Small intestine (tissue), 7 donors: ENCODE measurements around the gene CFAP57. TPM values are rescaled to one million over a fixed set of nuclear protein-coding genes. Genes with fewer than 3 reads are reported as not detected.
A peak's percentile ranks its signal among the peaks of the same experiment; 100 is the strongest.

Experiments used
- DNase-seq, 2 donors: peaks; one replicate each; pipeline versions ENCODE4 v3.0.0 to v3.0.0-alpha.2; 2013
- FAIRE-seq: peaks from 2 replicates; lab custom pipeline; 2012; peaks lifted over from hg19 to GRCh38; lab: Jason Lieb, UNC
- H3K27ac ChIP-seq, 3 donors: one replicate each; pipeline ENCODE4 v1.5.1; 2013; ENCODE audit warnings: low read length in 2 of 3, mild to moderate bottlenecking in 2 of 3, control low read depth in 1 of 3, inconsistent platforms in 1 of 3, low read depth in 1 of 3, moderate library complexity in 1 of 3
- H3K27me3 ChIP-seq, 3 donors: one replicate each; pipeline ENCODE4 v1.6.1; 2013; ENCODE audit warnings: low read length in 3 of 3, inconsistent platforms in 1 of 3; ENCODE audit not compliant: control insufficient read depth in 3 of 3, insufficient read depth in 3 of 3
- H3K36me3 ChIP-seq, 3 donors: one replicate each; pipeline ENCODE4 v1.6.1; 2013; ENCODE audit warnings: low read length in 3 of 3, inconsistent platforms in 1 of 3, low read depth in 1 of 3, mild to moderate bottlenecking in 1 of 3, moderate library complexity in 1 of 3; ENCODE audit not compliant: control insufficient read depth in 3 of 3, insufficient read depth in 2 of 3
- H3K4me1 ChIP-seq, 3 donors: one replicate each; pipeline ENCODE4 v1.6.1; 2013; ENCODE audit warnings: low read length in 2 of 3, inconsistent platforms in 1 of 3, low read depth in 1 of 3, mild to moderate bottlenecking in 1 of 3, moderate library complexity in 1 of 3; ENCODE audit not compliant: control insufficient read depth in 3 of 3, insufficient read depth in 2 of 3
- H3K4me3 ChIP-seq, 3 donors: one replicate each; pipeline ENCODE4 v1.5.1; 2013; ENCODE audit warnings: low read length in 3 of 3, control low read depth in 1 of 3, inconsistent platforms in 1 of 3, low read depth in 1 of 3, mild to moderate bottlenecking in 1 of 3, moderate library complexity in 1 of 3
- H3K9me3 ChIP-seq, 2 donors: one replicate each; pipeline ENCODE4 v1.6.1; 2013; ENCODE audit warnings: low read depth in 1 of 2, low read length in 1 of 2; ENCODE audit not compliant: control insufficient read depth in 2 of 2, insufficient read depth in 1 of 2
- WGBS, 3 donors: extraction: QIAGEN DNeasy Blood & Tissue Kit; methylation state at CpG; one replicate each; pipeline ENCODE4 v1.1.7; 2013; 5-methylcytosine and 5-hydroxymethylcytosine counted together
- polyA plus RNA-seq, 4 donors: library from polyadenylated mRNA; stranded (reverse) in 3 of 4; unstranded in 1 of 4; fragments of 200-250 nt in 3 of 4; fragments of 120-200 nt in 1 of 4; gene quantifications; one replicate each; pipeline versions ENCODE4 v1.2.1 to v1.2.3, GENCODE V29; 2013
- donor health status: healthy with polysubstance abuse.
- donor health status: control.
- donor health status: control.
- donor health status: Bipolar disorder and iron deficiency.
- donor health status: healthy.

Gene CFAP57
- polyA plus RNA-seq, 4 donors: 0.03 to 0.31 TPM; not detected in 2

- 94 to 100% (median 96%) methylated on average over 1 of the region's 1 CpG for WGBS, 3 donors
- no peaks in the 10 kb centered on the region for H3K4me1 ChIP-seq
- no peak overlapping the region for H3K4me3 ChIP-seq
- DNase-seq (no peak), FAIRE-seq (no peak)
- peaks cover 0 to 3% (median 0%) of the 10 kb centered on the region in 3 donors for H3K27me3 ChIP-seq
- no peaks in the 10 kb centered on the region for H3K9me3 ChIP-seq
- H3K36me3 ChIP-seq: no peaks in the 10 kb centered on the region
- peak overlapping the region in 1 of 3 donors; percentile 14 for H3K27ac ChIP-seq
Measured at GRCh38 chr1:43221797-43222196, 49.7 kb downstream of the CFAP57 start.

GRCh38 chr1:43222879-43223278, 50.7 kb downstream of the CFAP57 start:
- H3K4me1 ChIP-seq: peaks cover 0 to 3% (median 0%) of the 10 kb centered on the region in 3 donors
- 73 to 84% (median 75%) methylated on average over 9 of the region's 9 CpGs for WGBS, 3 donors
- H3K27ac ChIP-seq: no peak overlapping the region
- FAIRE-seq (no peak), DNase-seq (no peak)
- no peaks in the 10 kb centered on the region for H3K9me3 ChIP-seq
- no peak overlapping the region for H3K4me3 ChIP-seq
- H3K27me3 ChIP-seq: peaks cover 0 to 3% (median 0%) of the 10 kb centered on the region in 3 donors
- no peaks in the 10 kb centered on the region for H3K36me3 ChIP-seq

DNA sequence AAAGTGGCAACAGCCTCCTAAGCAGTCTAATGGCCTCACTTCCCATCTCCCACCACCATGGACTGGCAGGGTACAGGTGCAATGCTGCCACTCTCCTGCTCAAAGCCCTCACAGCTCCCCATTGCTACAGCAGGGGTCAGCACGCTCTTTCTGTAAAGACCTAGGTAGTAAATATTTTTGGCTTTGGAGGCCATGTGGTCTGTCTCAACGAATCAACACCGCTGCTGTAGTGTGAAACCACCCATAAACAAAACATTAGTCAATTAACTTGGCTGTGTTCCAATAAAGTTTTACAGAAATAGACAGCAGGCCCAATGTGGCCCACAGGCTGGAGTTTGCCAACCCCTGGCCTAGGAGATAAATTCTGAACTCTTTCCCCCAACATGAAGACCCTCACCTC, 53.0 kb downstream of the CFAP57 start:
- DNase-seq: no peak
- Histone ChIP-seq H3K9me3 (no peaks in the 10 kb centered on the region), H3K27ac (no peak overlapping the region), H3K4me1 (peaks cover 0 to 3% (median 0%) of the 10 kb centered on the region in 3 donors), H3K27me3 (peaks cover 0 to 3% (median 0%) of the 10 kb centered on the region in 3 donors), H3K36me3 (no peaks in the 10 kb centered on the region), H3K4me3 (no peak overlapping the region)
- 42 to 59% (median 51%) methylated on average over 3 of the region's 3 CpGs for WGBS, 3 donors
- no peak for FAIRE-seq

DNA sequence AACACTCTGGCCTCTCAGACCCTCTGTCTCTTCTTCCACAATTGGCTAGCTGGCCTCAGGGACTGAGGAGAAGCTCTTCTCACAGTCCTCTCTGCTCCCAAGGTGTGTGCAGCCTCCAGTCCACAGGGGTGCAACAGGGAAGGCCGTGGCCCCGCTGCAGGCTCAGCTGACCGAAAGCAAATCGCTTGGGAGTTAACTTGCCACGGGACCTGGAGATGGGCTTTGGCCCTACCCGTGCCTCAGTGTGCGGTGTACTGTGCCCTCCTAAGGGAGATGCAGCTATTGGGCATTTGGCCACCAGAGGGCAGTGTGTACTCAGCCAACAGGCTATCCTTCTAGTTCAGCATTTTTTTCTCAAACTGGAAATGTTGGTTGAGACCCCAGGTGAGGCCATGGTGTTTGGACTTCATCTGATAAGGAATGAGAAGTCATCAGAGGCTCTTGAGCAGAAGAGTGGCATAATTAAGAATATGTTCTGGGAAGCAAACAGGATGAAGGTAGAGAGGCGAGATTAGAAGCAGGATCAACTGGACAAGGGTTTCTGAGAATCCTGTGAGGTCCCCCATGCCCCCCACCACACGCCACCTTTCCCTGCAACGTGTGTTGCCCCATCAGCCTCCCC, 55.1 kb downstream of the CFAP57 start:
- peaks cover 0 to 3% (median 0%) of the 10 kb centered on the region in 3 donors for H3K4me1 ChIP-seq
- DNase-seq (peak; percentile 68 to 86), FAIRE-seq (no peak)
- H3K27me3 ChIP-seq: no peaks in the 10 kb centered on the region
- 14 to 21% (median 19%) methylated on average over 10 of the region's 10 CpGs for WGBS, 3 donors
- no peaks in the 10 kb centered on the region for H3K36me3 ChIP-seq
- H3K4me3 ChIP-seq: no peak overlapping the region
- no peak overlapping the region for H3K27ac ChIP-seq
- H3K9me3 ChIP-seq: no peaks in the 10 kb centered on the region

GRCh38 chr1:43229826-43230780, 58.0 kb downstream of the CFAP57 start:
- peaks cover 0 to 7% (median 0%) of the 10 kb centered on the region in 3 donors for H3K4me1 ChIP-seq
- no peak for DNase-seq
- FAIRE-seq: no peak
- no peaks in the 10 kb centered on the region for H3K36me3 ChIP-seq
- H3K9me3 ChIP-seq: no peaks in the 10 kb centered on the region
- H3K27me3 ChIP-seq: no peaks in the 10 kb centered on the region
- H3K27ac ChIP-seq: no peak overlapping the region
- no peak overlapping the region for H3K4me3 ChIP-seq
- 80 to 87% (median 84%) methylated on average over 6 of the region's 6 CpGs for WGBS, 3 donors

DNA sequence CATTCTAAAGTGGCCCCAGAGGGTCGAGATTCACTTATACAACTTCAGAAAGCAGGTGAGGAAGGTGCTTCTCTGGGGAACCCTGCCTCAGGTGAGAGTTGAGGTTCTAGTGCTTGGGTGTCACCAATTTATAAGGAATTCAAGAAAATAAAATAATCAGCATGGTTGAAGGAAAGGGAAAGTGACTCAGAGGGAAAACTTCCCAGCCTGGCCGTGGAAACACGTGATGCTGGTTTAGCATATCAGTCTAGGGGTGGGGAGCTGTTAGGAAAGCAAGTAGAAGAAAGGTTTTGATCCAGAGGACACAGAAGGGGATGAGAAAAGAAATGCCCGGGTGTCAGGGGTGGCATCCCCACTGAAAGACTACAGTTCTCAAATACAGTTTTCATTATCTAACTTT, 59.9 kb downstream of the CFAP57 start:
- Histone ChIP-seq H3K27me3 (no peaks in the 10 kb centered on the region), H3K27ac (no peak overlapping the region), H3K9me3 (no peaks in the 10 kb centered on the region), H3K36me3 (no peaks in the 10 kb centered on the region), H3K4me3 (no peak overlapping the region), H3K4me1 (peaks cover 0 to 7% (median 0%) of the 10 kb centered on the region in 3 donors)
- DNase-seq (no peak), FAIRE-seq (no peak)
- WGBS, 3 donors: 40 to 60% (median 40%) methylated on average over 4 of the region's 4 CpGs

GRCh38 chr1:43232482-43232881, 60.4 kb downstream of the CFAP57 start:
- FAIRE-seq: no peak
- no peak for DNase-seq
- no peaks in the 10 kb centered on the region for H3K9me3 ChIP-seq
- no peak overlapping the region for H3K4me3 ChIP-seq
- H3K36me3 ChIP-seq: no peaks in the 10 kb centered on the region
- WGBS, 3 donors: 87 to 96% (median 91%) methylated on average over 4 of the region's 4 CpGs
- H3K4me1 ChIP-seq: peaks cover 0 to 5% (median 0%) of the 10 kb centered on the region in 3 donors
- H3K27ac ChIP-seq: no peak overlapping the region
- H3K27me3 ChIP-seq: no peaks in the 10 kb centered on the region

DNA sequence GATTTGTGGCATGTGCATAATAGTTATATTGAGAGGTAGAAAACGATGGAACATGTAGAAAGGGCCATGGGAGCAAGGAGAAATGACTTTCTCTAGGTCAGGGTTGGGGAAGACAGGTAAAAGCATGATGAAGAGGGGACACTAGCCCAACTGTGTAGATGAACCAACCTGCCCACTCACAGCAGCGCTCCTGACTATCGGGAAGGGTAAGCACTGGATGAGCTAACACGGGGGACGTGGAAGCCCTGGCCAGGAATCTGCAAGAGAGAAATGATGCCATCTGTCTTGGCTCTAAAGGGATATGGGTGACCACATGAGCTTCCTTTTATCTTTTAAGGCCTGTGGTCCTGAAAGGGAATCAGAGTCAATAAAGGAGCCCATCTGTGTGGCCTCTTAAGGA, 61.5 kb downstream of the CFAP57 start:
- WGBS, 3 donors: 87 to 92% (median 90%) methylated on average over 5 of the region's 5 CpGs
- Histone ChIP-seq H3K27ac (no peak overlapping the region), H3K4me3 (no peak overlapping the region), H3K27me3 (no peaks in the 10 kb centered on the region), H3K4me1 (peaks cover 0 to 8% (median under 1%) of the 10 kb centered on the region in 3 donors), H3K36me3 (no peaks in the 10 kb centered on the region), H3K9me3 (no peaks in the 10 kb centered on the region)
- DNase-seq: no peak
- no peak for FAIRE-seq
